Embryonic facial prominence (tissue), 1 donor: ENCODE results near the gene VSTM2L.
"Not testable (repeated sequence)": the region's sequence is repeated elsewhere in the genome, so short reads cannot be mapped to it uniquely, and the experiment has no call there.

Source experiments
- DNase-seq: peaks from one replicate; pipeline ENCODE4 v3.0.0-alpha.2; 2016; ENCODE audit errors: extremely low spot score

VSTM2L gene

DNA sequence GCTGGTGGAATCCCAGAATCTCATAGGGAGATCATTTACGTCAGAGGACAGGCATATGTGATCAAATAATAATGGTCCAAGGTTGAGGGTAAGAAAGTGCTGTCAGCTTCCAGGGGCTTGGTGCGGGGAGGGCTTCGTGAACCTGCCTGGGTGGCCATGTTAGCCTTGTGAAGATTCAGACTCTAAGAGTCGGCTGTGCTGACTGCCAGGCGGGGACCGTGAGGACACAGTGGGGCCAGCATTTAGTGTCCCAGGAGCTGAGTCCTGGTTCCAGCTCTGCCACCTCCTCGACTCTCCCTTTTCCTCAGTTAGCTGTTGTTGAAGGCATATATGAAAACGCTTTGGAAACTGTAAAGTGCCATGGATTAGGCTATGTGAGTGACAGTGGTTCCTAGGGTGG is 33.5 kb downstream of the VSTM2L start:
- DNase-seq = no peak

DNA sequence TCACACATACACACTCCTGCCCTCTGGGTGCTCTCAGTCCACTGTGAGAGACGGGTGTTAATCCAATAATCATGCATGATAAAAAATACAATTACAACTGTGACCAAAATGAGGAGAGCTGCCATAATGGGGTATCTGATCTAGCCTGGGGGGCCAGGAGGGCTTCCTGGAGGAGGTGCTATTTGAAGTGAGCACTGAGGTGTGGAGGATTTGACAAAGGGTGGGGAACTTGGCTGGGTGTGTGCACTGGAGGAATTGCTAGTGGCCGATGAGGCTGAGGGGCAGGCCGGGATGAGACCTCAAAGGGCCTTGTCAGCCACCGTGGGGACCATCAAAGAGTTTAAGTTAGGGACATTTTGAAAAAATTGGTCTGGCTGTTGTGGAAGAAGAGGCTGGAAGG is 34.8 kb downstream of the VSTM2L start:
- DNase-seq = no peak

DNA sequence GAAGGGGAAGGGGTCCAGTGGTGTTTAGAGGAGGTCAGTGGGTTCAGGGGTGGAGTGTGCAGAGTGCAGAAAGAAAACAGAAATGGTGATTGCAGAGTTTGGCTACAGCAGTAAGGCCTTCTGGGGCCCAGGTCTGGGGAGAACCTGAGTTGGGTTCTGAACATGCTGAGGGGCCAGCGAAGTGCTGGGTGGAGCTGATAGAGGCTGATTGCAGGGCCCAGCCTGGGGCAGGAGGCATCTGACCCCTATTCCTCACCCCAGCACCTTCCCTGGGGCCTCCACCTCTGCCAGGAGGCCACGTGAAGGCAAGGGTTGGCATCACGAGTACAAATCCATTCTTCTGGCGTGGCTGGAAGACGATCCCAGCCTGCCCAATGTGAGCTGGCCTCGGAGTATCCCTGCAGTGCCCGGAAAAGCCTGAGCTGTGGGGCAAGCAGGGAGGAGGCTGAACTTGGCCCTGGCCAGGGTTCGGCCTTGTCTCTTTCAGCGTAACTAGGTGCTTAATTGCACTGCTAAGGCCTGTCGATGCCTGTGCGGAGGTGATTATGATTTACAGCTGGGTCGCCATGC is 35.3 kb downstream of the VSTM2L start:
- DNase-seq = no peak

DNA sequence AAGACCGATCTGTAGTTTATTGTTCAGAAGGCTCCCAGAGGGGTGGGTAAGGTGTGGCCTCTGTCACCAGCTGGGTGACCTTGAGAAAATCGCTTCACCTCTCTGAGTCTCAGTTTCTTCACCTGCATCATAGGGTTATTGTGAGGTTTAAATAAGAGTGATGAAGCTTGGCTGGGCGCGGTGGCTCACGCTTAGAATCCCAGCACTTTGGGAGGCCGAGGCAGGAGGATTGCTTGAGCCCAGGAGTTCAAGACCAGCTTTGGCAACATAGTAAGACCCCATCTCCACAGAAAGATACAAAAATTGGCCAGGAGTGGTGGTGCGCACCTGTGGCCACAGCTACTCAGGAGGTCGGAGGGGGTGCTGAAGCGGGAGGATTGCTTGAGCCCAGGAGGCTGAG is 36.0 kb downstream of the VSTM2L start:
- no peak for DNase-seq

DNA sequence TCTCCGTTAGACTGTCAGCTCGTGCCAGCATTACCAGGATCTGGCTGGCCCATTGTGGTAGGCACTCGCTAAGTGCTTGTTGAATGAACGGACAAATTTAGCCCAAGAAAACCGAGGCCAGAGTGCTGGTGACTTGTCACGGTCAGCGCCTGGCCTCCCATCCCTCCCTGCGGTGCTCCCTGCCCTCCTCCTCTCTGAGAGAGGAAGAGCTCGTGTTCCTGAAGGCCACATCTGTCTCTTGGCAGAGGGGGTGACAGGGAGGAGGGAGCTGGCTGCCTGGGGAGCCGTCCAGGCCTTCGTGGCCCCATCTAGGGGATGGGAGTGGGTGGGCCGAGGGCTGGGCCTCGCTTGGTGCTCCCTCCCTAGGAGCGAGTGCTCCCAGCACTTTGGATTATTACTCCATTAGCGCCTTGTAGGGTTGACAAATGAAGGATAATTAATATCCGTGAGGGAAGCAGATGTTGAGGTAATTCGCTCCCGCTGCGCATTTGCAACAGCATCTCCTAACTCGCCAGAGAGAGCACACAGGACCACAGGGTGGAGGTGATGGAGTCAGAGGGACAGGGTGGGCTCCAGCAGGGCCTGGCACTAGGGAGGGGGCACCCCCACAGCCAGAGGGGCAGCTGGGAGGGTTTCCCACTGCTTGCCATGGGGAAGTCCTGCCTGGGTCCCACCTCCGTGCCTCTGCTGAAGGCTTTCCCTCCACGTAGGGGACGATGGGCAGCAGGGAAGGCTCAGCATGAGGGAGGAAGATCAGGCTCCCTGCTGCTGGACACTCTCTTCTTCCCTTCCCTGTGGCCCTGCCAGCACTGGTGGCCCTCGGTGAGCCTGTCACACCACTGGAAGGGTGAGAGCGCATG is 37.0 kb downstream of the VSTM2L start:
- DNase-seq = no peak

DNA sequence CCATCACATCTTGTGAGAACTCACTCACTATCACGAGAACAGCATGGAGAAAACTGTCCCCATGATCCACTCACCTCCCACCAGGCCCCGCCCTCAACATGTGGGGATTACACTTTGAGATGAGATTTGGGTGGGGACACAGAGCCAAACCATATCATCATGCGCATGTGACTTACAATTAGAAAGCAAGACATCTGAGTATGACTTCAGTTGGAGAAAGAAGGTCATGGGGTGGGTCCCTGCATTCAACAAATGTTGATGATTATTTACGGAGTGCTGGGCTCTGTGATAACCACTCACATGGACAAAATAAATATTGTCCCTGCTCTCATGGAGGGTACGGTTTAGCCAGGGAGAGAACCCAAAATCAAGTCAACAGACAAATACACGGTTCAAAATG is 37.9 kb downstream of the VSTM2L start:
- no peak for DNase-seq

DNA sequence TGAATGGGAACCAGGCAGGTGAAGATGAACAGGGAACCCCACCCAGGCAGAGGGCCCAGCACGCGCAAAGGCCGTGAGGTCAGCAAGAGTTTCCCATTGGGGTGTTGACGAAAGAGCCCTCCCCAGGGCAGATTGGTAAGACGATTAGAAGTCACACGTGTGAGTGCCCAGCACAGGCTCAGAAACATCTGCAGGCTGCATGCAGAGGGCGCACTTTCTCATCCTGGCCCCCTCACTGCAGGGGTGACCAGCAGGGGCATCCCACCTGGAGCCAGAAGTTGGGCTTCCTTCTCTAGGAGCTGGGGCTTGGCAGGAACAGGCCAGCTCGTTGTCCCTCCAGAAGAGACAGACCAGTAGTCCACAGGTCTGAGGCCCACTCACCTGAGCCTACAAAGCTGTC is 38.4 kb downstream of the VSTM2L start:
- DNase-seq = no peak

DNA sequence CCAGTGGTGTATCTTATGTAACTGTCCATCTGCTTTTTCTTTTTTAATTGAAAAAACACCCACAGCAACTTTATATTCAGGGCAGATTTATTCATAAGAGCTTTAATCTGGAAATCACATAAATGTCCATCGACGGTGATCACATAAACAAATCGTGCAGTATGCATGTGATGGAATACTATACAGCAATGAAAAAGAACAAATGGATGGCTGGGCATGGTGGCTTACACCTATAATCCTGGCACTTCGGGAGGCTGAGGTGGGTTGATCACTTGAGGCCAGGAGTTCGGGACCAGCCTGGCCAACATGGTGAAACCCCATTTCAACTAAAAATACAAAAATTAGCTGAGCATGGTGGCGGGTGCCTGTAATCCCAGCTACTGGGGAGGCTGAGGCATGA is 39.1 kb downstream of the VSTM2L start:
- DNase-seq = no peak

DNA sequence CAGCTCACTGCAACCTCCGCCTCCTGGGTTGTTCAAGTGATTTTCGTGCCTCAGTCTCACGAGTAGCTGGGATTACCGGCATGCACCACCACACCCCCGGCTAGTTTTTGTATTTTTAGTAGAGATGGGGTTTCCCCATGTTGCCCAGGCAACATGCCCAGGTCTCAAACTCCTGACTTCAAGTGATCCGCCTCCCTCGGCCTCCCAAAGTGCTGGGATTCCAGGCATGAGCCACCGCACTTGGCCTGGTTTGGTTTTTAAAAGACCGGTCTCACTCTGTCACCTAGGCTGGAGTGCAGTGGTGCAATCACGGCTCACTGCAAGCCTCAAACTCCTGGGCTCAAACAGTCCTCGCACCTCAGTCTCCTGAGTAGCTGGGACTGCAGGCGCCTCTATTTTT is 40.1 kb downstream of the VSTM2L start:
- DNase-seq = no peak

DNA sequence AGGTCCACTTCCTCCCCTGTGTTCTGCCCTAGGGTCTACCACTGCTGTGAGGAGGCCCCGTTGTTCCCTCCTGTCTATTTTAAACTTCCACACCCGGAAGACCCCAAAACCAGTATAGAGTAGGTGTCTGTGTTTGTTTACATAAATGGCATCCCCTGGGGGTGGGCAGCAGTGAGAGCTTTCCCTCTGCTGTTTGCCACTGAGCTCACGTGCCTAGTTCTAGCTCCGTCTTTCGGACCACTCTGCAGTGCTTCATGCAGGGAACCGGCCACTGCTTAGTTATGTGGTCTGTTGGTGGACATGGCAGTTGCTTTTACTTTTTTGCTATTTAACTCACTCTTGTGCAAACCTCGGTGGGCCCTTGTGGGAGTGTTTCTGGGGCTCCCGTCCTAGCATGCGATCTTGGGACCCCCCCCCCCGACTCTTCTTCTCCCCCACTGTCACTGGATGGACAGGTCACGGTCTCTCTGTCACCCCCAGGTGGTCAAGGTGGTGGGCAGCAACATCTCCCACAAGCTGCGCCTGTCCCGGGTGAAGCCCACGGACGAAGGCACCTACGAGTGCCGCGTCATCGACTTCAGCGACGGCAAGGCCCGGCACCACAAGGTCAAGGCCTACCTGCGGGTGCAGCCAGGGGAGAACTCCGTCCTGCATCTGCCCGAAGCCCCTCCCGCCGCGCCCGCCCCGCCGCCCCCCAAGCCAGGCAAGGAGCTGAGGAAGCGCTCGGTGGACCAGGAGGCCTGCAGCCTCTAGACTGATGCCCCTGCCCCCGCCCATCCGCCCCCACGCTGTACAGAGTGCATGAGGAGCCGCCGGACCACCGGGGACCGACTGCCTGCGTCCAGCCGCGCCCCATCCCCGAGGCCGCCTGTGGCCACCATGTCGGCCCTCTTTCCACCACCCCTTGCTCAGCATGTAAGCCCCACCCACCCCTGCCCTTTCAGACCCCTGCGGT is 40.9 kb downstream of the VSTM2L start:
- DNase-seq = no peak

DNA sequence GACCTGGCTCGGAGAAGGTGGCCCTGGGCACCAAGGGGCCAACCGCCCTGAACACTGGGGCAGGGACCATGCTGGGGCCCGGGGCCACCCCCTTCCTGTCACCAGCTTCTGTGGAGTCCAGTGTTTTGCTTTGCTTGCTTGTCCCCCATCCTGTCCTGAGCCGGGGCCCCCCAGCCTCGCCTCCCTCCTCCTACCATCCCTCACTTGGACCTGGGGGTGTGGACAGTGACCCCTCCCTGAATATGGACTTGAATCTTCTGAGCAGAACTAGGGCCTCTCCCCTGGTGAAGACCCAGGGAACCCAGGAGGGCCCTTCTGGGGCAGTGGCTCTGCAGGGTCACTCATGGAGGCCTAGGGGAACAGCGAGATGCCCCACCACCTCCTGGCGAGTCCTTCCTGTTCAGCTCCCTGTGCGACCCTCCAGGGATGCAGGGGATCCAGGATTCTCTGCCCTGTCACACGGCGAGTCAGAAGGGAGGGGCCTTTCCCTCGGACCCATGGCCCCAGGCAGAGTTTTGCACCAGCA is 41.6 kb downstream of the VSTM2L start:
- no peak for DNase-seq

DNA sequence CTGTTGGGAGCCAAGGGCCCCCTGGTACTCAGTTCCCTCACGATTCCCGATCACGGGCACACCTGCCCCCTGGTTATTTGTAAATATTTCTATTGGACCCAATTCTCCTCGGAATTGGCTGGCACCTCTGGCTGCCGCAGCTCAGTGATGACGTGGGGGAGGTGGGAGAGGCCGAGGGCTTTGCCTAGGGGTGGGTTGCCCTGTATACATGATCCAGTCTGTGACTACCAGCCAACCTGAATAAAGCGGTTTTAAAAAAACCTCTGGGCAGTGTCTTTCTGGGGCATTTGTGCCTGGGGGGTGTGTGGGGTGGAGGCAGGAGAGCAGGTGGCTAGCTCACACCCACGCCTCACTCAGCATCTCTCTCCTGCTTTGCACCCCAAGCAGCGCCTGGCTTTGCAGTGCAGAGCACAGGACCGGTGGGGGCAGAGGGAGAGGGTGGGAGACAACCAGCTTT is 42.2 kb downstream of the VSTM2L start:
- DNase-seq = no peak

DNA sequence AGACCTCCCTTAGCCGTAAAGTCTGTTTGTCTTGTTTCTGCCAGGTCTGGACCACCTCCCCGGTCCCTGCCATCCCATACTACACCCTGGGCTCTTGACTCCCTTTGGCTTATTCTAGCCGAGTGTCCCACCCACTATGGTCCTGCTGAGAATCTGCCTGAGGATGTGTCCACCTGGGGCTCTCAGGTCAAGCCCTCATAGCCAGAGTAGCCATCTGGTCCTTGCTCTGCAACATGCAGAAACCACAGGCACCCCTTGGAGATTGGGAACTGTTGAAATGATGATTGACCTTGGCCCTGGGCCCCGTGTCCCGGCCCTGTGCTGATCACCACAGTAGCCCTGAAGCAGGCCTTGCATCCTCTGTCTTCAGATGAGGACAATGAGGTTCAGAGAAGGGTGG is 44.0 kb downstream of the VSTM2L start:
- no peak for DNase-seq

DNA sequence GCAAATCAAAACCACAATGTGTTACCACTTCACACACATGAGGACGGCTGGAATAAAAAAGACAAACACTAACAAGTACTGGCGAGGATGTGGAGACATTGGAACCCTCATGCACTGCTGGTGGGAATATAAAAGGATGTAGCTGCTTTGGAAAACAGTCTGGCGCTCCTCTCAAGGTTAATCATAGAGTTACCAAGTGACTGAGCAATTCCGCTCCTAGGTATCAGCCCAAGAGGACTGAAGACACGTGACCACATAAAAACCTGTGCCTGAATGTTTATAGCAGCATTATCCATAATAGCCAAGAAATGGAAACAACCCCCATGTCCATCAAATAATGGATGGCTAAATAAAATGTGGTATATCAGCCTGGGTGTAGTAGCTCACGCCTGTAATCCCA is 45.0 kb downstream of the VSTM2L start:
- DNase-seq = no peak

DNA sequence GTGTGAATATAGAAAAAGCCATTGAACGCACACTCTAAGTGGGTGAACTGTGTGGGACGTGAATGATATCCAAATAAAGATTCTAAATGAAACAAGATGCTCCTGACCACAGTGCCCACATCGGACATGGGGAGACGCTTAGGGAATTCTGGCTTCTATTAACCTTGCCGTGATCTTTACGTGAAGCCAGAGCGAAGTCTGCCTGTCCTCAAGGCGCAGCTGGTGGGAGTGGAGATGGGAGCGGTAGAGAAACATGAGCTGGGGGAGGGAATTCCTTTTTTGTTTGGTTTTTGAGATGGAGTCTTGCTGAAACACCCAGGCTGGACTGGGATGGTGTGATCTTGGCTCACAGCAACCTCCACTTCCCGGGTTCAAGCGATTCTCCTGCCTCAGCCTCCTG is 46.0 kb downstream of the VSTM2L start:
- no peak for DNase-seq

DNA sequence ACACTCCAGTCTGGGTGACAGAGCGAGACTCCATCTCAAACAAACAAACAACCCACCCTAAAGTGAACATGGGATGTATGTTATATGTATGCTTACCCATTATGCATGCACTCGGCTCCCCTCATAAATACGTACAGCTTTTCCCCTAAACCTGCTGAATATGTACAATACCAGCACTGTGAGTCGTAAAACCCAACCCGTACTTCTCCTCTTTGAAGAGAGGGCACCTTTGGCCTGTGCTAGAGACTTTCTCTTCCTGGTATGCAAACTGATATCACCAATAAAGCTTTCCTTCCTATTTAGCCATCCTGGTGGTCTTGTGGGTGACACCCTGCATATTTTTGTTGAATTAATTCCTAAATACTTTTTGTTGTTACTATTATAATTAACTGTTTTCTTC is 51.3 kb downstream of the VSTM2L start:
- no peak for DNase-seq

DNA sequence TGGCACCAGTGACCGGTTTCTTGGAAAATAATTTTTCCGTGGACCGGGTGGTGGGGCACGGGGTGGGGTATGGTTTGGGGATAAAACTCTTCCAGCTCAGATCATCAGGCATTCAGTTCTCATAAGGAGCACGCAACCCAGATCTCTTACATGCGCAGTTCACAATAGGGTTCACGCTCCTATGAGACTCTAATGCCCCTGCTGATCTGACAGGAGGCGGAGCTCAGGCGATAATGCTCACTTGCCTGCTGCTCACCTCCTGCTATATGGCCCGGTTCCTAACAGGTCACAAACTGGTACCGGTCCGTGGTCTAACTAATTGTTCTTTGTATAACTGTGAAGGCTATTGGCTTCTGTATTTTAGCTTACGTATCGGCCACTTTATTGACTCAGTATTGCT is 51.7 kb downstream of the VSTM2L start:
- DNase-seq = no peak

DNA sequence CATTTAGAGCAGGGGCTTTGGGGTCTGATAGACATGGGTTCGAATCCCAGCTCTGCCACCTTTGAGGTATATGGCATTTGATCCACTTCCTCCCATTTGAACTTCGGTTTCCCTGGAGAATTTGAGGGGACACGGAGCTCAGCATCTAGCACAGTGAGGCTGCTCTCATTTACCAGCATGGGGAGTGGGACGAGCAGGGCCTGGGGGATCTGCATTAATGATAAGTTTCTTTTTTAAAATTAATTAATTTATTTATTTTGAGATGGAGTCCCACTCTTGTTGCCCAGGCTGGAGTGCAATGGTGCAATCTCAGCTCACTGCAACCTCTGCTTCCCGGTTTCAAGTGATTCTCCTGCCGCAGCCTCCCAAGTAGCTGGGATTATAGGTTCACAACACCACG is 52.6 kb downstream of the VSTM2L start:
- DNase-seq = no peak

DNA sequence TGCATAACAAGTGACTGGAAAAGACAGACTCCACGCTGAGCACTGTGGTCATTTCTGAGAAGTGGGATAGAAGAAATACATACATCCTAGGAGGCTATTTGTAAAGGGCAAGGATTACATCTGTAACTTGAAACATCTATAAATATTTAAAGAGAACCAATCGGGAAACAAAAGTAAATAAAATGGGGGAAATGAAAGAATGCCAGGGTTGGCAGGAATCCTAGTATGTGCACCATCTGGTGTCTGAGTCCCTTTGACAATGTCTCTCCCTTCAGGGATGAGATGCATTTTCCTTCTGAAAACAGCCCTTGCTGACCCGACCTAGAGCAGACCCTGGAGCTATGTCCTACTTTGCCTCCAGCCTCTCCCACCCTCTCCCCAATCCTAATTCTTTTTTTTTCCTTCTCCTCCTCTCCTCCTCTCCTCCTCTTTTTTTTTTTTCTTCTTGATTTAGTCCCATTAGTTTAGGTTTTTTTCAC is 53.2 kb downstream of the VSTM2L start:
- DNase-seq = no peak

DNA sequence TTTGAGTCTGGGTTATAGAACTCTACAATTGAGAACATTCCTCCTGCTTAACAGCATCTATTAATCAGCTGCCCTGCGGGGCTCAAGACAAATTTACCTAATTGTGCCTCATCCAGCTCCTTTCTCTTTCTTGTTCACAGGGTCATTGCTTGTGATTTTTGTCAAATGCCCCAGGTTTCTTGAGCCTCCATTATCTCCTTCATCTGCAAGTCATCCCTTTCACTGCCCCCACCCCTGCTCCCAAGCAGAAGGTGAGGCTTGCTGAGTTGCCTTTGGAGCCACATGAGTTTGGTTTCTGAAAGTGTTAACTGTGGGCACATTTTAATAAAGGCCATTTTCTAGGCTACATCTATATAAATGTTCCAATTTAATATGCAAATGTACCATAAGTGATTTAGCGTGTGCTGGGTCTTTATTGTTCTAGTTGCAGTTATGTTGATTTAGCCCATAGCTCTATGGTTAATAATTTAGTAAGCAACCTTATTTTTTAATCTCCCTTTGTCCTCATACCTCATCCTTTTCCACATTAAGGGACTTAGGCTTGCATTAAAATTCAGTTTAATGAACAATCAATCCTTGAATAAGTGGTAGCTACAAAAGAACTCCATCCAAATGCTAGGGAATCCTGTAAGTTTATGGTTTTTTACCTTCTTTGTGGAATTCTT is 56.1 kb downstream of the VSTM2L start:
- DNase-seq = no peak

DNA sequence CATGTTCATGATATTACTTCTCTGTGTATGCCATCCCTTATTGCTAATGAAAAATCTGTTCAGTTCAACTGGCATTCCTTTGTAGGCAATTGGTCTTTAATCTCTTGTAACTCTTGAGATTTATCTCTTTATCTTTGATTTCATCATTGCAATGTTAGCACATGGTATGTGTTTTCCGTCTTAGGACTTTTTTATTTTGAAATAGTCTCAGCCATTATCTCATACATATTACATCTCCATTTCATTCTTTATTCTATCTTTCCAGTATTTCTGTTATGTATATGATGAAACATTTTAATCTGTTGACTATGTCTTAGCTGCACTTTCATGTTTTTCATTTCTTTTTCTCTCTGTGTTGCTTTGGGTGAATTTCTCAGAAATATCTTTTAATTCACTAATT is 58.1 kb downstream of the VSTM2L start:
- no peak for DNase-seq

DNA sequence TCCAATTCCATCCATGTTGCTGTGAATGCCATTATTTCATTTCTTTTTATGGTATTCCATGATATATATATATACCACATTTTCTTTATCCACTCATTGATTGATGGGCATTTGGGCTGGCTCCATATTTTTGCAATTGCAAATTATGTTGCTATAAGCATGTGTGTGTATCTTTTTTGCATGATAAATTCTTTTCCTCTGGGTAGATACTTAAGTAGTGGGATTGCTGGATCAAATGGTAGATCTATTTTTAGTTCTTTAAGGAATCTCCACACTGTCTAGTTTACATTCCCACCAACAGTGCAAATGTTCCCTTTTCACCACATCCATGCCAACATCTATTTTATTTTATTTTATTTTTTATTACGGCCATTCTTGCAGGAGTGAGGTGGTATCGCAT is 60.6 kb downstream of the VSTM2L start:
- not testable (repeated sequence) for DNase-seq
